ENCODE data around the gene HPCAL1.

The HPCAL1 gene

GRCh38 chr2:10323535-10323934 is 20.8 kb downstream of the HPCAL1 start:
- DNase-seq (ENCODE audit: low read depth, low spot score) = no peak

- peak; percentile 57 for DNase-seq (ENCODE audit: low read depth, low spot score)
Observed at GRCh38 chr2:10324095-10324832, 21.6 kb downstream of the HPCAL1 start.

- DNase-seq (ENCODE audit: low read depth, low spot score) = no peak
Observed at GRCh38 chr2:10325278-10326145, 22.8 kb downstream of the HPCAL1 start.

- no peak for DNase-seq (ENCODE audit: low read depth, low spot score)
Observed at GRCh38 chr2:10326151-10326616, 23.5 kb downstream of the HPCAL1 start.

GRCh38 chr2:10326707-10327594 is 24.2 kb downstream of the HPCAL1 start:
- DNase-seq (ENCODE audit: low read depth, low spot score) = no peak

GRCh38 chr2:10327896-10328669 is 25.4 kb downstream of the HPCAL1 start:
- no peak for DNase-seq (ENCODE audit: low read depth, low spot score)

GRCh38 chr2:10328670-10329579 is 26.2 kb downstream of the HPCAL1 start:
- DNase-seq (ENCODE audit: low read depth, low spot score) = no peak

GRCh38 chr2:10329580-10329879 is 26.8 kb downstream of the HPCAL1 start:
- DNase-seq (ENCODE audit: low read depth, low spot score) = no peak

- no peak for DNase-seq (ENCODE audit: low read depth, low spot score)
Observed at GRCh38 chr2:10329880-10330699, 27.4 kb downstream of the HPCAL1 start.

- no peak for DNase-seq (ENCODE audit: low read depth, low spot score)
Observed at GRCh38 chr2:10330700-10331026, 28.0 kb downstream of the HPCAL1 start.

- no peak for DNase-seq (ENCODE audit: low read depth, low spot score)
Observed at GRCh38 chr2:10331027-10331701, 28.5 kb downstream of the HPCAL1 start.

GRCh38 chr2:10331702-10332401 is 29.1 kb downstream of the HPCAL1 start:
- no peak for DNase-seq (ENCODE audit: low read depth, low spot score)

GRCh38 chr2:10332402-10333246 is 29.9 kb downstream of the HPCAL1 start:
- DNase-seq (ENCODE audit: low read depth, low spot score) = no peak

GRCh38 chr2:10333247-10333613 is 30.5 kb downstream of the HPCAL1 start:
- no peak for DNase-seq (ENCODE audit: low read depth, low spot score)

- no peak for DNase-seq (ENCODE audit: low read depth, low spot score)
Observed at GRCh38 chr2:10333966-10334365, 31.3 kb downstream of the HPCAL1 start.

- DNase-seq (ENCODE audit: low read depth, low spot score) = no peak
Observed at GRCh38 chr2:10335046-10335840, 32.5 kb downstream of the HPCAL1 start.
